Stimulated activated CD8-positive, alpha-beta memory T cell treated with anti-CD3 and anti-CD28 coated beads, Interleukin-15, amount 100 ng/mL, for 4 hours (primary cell): ENCODE data around the gene TRPV5.

Experiments
- DNase-seq, 2 donors: peaks; one replicate each; pipeline ENCODE4 v3.0.0-alpha.2; 2020; ENCODE audit warnings: low read depth in 2 of 2

Gene TRPV5

DNA sequence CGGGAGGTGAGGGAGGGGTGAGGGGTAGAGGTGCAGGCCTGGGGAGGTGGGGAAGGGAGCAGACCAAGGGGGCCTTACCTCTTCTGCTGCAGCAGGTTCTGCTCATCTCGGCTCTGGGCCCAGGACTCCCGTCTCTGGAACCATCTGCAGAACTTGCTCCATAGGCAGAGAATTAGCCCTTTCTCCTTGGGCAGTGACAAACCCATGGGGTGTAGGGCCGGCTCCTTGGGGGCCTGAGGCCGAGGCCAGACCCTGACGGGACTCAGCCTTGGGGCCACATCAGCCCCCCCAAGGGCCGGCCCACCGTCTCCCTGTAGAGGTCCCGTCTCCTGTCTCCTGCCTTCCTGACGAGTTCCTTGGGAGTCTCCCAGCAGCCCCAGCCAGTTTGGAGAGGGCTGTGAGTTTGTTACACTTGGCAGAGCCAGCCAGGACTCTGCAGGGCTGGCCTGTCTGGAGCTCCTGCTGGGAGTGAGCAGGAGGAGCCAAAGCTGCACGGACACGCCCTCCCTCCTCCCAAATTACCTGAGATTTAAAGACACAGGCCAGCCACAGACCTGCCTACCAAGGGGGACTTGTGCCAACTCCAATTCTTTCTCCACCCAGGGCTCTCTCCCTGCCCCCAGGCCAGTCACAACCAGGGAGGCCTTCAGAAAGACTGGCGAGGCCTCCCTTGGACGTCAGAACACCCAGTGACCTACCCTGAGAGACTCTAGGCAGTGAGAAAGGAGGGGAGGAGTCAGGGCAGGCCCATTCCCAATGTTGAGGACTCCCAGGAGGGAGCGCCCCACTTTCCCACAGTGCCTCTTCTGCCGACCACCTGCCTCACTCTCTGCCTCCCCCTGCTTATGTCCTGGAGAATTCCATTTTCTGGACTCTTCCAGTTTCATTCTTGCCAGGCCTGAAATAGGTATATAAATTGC is 48.0 kb downstream of the TRPV5 start, which contains the start of gene TRPV6:
TSS of gene TRPV6 (minus strand) at position 435 of the 920 bp plus-strand sequence.
- DNase-seq = no peak

DNA sequence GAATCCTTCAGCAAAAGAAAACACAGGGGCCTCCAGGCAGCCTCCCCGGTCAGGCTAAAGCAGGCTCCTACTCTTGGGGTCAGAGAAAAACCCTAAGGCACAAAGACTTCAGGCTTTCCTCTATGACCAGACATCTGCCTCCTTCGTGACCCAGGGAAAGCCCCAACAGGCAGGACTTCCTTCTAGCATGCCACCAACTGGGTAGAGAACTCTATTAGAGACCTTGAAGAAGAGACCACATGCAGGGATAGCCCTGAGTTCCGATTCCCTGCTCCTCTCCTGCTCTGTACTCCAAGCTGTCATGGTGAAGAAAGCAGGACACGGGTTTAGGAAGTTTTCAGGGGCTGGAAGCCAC is 49.3 kb downstream of the TRPV5 start:
- DNase-seq = no peak

DNA sequence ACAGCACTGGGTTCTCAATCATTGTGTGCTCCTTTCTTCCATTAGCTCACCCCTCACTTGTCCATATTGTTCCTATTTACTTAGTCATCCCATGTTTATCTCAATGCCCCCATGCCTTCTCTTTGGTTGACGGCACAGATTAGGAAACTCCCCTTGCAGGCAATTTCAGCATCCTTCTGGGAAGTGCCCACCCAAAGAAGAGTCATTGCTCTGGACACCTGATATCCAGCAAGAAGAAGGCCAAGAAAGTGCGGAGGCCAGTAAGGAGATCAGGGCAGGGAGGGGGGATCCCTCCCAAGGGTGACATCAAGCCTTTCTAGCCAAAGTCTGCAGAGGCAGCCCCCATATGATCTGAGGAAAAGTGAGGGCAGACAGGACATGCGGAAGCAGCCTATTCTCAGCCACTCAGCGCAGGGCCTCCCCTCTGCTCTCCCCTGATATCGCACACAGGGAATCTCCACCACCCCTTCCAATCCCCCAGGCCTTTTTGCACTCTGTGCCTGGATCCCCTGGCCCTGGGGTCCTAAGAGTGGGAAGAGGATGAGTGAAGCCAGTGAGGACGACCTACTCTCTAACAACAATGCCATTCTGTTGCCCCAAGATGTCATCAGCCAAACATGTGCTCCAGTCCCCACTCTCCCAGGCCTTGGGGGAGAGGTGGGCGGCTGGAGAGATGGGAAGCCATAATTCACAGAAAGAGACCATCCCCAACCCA is 49.8 kb downstream of the TRPV5 start:
- DNase-seq = no peak

DNA sequence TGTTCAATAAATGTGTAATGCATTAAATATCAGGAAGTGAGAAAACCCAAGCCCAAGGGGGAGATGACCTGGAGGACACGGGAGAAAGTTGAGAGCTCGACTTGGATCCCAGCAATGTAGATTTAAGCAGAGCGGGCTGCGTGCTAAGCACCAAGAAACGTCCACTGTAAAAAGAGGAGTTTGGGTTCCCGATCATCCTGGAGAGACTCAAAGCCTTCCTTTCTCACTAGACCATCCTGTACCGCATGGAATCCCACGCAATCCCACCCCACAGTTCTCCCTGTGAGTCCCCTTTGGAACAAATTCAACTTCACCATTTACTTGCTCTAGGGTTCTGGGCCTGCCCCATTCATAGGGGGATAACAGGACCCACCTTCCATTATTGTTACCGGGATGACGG is 50.4 kb downstream of the TRPV5 start:
- no peak for DNase-seq

DNA sequence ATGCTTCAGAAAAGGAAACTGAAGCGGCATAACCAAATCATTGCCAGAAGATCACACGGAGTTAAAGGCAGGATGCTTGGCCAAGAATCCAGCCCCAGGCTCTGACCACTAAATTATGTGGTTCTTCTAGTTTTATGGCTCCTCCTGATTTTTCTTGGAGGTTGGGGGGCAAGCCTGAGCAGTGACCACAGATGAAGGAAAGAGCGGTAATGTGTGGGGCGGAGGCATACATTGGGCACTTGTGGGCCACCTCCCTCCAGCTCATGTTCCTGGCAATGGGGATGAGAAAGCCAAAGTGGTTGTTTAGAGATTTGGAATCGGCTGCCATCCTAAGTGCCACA is 51.2 kb downstream of the TRPV5 start:
- no peak for DNase-seq

DNA sequence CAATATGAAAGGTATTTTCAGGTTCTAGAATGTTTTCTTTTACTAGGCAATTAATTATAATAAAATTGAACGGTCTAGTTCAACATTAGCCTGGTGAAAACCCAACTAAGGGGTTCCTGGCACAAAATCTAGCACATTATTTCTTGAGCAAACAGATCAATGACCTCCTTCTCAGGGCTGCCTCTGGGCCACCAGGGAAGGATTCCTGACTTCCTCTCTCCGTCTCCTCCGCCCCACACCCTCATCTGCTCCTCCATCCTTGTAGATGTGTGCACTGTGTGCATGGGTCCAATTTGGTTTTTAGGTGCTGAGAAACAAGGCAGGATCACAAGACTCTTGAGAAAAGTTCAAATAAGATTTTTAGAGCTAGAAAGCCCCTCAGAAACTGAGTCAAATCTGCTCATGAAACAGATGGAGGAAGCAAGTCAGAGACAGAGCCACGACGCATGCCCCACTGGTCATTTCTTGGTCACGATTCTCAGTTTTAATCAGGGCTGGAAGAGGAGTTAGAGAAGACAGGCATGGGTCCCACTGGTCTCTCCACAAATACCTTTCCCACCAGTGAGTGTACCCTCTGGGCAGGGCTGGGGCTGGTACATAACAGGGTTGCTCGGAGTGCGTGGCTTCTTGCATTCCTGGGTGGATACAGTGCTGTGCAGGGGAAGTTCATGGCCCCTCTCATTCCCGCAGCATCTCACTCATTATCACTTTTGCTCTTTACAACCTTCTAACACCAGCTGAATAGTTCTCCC is 51.8 kb downstream of the TRPV5 start:
- DNase-seq = no peak

DNA sequence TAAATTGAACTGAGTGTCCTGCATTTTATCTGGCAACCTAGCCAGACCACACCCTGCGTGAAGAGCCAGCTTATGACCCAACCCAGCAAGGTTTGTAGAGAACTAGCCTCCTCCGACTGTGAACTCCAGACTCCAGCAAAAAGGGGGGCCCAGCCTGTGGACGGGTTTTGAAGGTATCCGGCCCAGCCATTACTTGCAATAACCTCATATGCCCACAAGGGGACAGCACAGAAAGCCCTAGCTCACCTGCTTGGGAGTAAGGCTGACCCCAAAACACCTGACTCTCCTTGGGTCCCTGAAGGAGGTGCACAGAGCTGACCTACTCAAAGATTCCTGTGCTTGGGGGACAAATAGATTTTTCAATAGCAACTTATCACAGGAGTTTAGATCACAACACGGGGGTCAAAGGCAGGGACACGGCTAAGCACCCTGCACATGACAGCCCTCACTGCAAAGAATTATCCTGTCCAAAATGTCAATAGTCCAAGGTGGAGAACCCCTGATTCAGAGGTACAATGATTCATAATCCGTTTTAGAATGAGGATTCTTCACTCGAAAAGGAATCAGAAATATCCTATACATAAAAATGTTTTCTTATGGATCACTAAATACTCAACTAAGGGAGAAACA is 52.6 kb downstream of the TRPV5 start:
- DNase-seq = no peak

DNA sequence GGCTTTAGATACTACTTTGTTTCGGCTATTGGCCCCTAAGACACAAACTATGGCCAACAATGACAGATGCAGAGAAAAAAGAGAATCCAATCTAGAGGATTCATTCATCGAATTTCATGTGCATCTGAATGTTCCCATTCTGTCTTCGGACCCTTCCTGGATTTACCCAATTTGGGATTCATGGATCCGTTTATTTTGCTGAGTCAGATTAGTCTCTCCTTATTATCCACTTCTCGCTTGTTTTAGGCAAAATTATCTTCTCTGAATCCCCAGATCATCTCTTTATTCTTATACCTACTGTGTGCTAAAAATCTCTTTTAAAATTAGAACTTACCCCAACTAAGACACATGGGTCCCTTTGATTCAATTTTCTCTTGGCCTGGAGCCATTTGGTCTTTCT is 54.5 kb downstream of the TRPV5 start:
- DNase-seq = no peak

DNA sequence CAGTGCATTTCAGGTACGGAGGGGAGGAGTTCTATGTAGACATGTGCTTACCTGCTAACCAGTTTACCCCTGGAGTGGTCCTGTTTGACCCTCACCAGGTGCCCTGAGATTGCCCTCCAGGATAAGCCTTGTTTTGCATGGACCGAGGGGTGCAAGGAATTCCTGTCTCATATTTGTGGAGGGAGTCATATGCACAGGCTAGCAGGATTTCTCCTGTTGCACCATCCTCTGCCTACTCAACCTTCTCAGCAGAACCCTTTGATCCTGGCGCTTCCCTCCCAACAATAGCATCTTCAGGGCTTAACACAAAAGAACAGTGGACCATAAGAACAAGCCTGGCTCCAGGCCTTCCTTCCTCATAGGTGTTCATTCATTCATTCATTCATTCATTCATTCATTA is 55.2 kb downstream of the TRPV5 start:
- no peak for DNase-seq

DNA sequence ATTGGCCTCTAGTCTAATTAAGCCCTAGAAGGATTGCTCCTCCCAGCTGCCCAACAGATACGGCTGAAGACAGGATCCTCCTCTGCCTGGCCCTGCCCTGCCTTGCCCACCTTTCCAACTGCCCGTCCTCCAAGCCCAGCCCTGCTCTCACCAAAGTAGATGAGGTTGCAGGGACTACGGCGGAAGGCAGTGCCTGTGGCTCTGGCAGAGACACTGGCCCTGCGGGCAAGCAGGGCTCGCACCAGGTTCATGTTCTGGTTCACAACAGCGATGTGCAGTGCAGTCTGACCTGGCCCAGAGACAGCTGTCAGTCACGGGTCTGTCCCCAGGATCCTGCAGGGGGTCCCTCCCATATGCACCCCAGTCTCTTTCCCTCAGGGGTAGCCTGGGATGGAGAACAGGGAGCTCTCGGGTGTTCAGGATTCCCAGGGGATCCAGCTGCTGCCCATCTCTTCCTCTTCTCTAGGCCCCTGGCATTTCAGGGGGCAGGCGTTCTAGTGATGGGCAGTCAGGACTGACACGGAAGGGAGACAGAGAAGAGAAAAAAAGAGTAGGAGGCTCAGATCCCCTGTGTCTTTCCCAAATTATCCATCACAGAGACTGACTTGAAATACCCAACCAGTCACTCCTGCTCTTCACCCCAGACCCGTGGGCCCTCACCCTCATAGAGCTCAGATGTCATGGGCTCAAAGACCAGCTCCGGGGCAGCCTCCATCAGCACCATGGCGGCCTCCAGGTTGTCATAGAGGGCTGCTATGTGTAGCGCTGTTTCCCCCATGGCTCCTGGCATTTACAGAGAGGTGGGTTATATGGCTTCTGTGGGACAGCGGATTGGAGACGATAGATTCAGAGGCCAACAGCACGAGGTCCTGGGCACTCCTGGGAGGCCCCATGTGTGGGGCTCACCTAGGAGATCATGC is 56.3 kb downstream of the TRPV5 start:
- no peak for DNase-seq

DNA sequence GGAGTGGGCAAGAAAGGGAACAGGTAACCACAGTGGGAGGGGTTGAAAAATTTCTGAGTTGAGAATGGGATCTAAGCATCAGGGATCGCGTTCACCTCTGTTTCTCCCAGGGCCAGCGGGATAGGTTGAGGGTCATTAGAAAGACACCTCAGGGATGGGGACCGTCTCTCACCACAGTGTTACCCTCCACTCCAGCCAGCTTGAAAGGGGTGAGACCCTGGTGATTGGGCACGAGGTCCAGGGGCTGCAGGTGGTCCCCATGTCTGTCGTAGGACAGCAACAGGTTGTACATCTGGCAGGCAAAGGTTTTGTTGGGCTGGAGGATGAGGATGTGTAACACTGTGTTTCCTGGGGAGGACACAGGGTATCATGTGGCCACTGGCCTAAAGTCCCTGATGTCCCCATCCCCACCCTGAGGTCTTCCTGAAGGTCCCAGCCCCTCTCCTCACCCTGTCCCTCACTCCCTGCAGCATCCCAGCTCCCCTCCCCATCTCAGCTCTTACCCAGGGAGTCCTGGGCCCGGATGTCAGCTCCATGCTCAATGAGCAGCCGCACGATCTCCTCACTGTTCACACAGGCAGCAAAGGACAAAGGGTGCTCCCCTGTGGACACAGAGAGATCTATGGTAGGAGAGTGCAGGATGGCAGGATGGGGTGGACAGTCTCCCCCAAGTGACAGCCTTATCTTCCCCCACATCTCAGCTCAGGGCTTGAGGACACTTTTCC is 57.1 kb downstream of the TRPV5 start:
- no peak for DNase-seq

DNA sequence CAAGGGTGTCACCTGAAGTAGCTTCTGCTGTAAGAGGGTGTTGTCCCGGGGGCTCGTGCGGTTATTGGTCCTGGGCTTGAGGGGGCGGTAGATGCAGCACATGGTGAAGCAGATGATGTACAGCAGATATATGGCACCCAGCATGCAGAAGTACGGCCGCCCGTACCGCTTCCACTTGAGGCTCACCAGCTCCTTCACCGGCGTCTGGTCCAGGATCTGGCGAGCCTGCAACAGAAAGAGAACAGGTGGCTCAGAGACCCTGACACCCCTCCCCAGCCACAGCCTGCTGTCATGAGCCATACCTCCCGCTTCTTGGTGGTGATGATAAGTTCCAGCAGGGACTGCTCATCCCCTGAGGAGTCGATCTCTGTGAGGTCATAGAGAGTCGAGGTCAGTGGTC is 58.1 kb downstream of the TRPV5 start:
- DNase-seq = no peak

DNA sequence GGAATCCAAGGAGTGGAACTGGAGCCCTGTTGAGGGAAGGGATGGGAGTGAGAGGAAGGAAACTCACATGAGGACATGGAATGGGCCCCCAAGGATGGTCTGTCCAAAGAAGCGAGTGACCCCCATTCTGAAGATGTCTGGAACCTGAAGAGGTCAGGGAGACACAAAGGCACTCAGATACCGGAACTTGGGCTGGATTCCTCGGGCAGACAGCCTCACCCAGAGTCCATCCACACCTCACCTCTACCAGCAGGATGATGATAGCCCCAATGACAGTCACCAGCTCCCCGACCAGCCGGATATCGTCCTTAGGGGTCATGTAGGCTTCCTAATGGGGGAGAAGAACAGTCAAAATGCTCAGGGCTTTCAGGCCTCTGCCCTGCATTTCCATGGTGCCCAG is 58.7 kb downstream of the TRPV5 start:
- DNase-seq = no peak

DNA sequence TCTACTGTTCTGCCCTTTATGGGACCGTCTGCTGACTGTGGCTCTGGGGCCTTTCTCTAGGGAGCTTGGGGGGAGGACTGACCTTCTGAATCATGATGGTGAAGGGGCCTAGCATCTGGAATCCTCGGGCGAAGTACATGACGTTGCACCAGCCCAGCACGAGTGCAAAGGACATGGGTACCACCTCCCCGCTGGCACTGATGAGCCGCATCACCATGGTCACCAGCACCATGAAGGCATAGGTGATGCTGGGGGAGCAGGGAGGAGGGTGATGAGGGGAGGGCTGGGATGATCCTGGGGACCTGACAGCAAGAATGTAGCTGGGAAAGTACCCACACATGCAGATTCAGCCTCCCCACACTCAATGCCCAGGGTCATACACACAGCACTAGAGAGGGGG is 59.1 kb downstream of the TRPV5 start:
- DNase-seq = no peak

DNA sequence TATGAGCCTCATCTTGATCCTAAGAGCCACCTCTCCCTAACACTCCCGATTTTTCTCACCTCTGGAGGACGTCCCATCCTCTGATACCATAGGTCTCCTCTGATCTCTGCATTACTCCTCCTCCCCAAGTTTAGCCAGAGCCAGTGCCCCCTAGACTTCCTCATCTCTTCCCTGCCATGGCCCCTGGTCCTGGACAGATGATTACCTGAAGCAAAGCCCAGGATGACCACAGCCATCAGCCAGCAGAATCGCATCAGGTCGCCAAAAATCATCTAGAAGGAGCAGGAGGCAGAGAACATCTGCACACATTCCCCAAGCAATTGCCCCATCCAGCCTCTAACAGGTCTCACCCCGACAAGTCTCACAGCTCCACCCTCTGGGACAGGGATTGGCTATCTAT is 59.7 kb downstream of the TRPV5 start:
- no peak for DNase-seq

DNA sequence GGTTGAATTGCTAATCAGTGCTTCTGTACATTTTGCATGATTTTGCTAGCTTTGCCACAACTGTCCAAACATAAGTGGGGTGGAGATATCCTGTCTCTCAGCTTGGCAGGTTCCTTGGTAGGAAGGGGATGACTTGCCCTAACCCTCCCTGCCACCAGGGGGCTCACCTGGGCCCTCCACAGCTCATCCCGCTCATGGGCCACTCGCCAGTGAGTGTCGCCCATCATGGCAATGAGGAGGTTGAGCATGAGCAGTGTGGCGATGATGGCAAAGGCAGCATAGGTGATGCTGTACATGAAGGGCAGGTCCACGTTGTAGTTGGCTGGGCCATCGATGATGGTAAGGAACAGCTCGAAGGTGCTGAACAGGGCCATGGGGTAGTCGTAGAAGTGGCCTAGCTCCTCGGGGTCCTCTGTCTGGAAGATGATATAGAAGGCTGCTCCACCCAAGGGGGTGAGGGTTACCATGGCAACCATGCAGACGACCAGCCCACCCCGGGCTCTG is 60.2 kb downstream of the TRPV5 start:
- no peak for DNase-seq

DNA sequence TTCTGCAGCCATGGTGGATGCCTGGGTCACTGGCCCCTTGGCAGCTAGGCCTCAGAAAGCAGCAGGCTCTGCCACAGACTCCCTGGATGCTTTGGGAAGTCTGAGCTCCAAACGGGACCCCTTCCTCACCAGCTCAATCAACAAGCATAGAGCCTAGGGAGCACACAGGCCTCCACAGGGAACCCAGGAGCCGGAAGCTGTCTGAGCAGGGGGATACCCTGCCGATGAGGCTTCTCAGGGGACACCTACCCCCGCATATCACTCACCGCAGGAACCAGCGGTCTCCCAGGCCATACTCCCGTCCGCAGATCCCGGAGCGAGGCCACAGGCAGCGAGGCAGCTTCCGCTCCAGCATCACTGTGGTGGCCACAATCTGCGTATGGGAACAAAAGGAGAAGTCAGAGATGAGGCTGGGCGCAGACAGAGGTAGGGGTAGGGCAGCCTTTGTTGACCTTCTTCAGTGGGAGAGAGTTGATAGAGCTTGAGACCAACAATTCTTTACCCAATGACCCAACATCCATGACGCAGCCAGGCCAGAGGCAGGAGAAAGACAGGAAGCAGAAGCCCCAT is 61.4 kb downstream of the TRPV5 start:
- DNase-seq = no peak

DNA sequence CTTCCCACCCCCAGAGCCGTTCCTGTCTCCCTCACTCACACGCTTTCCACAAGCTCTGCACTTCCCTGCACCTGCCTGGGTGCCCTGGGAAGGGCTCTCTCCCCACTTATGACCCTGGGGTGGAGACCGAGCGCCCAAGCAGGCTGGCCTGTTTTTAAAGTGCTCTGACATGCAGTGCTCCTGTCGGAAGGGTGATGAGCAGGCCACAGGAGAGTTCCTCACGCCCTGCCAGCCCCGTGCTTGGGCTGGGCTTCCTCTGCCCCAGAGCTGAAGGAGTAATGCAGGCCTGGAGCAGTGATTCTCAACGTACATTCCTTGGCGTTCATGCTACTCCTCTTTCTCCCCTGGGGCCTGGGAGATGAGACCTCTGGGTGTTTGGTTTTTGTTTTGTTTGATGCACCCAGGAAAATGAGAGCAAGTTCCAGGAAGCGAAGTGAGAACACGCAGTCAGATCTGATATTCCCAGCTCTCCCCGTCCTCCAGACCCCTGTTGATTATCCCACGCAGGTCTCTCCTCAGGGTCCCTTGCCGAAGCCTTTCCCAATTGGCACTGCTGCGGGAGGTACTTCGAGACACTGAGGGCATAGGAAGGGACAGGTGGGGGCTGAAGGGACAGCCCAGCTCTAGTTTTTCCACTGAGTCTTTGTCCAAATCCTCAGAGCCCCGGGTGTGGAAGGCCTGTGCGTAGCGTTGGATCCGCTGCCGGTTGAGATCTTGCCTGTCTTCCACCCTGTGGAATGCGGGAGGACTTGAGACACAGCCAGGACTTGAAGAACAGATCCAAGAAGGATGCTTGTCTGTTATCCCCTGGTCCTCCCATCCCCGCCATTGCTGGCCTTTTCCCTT is 62.1 kb downstream of the TRPV5 start:
- no peak for DNase-seq
